AG09319 (cell line): ENCODE data around the gene EPHA8.
A peak's percentile ranks its signal among the peaks of the same experiment; 100 is the strongest.

Source experiments
- DNase-seq: peaks from one replicate; pipeline ENCODE4 v3.0.0-alpha.2; 2010; ENCODE audit warnings: low read depth; ENCODE audit errors: extremely low read depth
- TF ChIP-seq, protein P1 (sequence below): IDR thresholded peaks from 2 replicates; pipeline ENCODE4 v1.5.1; 2011; ENCODE audit warnings: low read depth, mild to moderate bottlenecking, inconsistent platforms, low read length, moderate library complexity

Gene EPHA8

DNA sequence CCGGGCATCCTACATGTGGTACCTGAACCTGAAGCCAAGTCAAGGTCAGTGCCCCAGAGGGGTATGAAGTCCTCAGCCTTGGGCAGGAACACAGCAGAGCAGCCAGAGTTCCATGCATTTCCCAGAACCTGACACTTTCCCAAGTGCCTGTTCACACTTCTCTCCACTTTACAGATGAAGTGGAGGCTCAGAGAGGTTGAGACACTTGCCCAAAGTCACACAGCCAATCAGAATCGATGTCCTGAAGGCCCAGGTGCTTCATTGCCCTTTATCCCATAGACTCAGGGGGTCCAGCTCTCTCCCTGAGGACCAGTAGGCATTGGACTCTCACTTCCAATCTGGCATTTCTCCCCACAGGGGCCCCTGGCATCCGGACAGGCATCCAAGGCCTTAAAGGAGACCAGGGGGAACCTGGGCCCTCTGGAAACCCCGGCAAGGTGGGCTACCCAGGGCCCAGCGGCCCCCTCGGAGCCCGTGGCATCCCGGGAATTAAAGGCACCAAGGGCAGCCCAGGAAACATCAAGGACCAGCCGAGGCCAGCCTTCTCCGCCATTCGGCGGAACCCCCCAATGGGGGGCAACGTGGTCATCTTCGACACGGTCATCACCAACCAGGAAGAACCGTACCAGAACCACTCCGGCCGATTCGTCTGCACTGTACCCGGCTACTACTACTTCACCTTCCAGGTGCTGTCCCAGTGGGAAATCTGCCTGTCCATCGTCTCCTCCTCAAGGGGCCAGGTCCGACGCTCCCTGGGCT lies 75.4 kb downstream of the EPHA8 start:
- TF ChIP-seq, protein P1, sequence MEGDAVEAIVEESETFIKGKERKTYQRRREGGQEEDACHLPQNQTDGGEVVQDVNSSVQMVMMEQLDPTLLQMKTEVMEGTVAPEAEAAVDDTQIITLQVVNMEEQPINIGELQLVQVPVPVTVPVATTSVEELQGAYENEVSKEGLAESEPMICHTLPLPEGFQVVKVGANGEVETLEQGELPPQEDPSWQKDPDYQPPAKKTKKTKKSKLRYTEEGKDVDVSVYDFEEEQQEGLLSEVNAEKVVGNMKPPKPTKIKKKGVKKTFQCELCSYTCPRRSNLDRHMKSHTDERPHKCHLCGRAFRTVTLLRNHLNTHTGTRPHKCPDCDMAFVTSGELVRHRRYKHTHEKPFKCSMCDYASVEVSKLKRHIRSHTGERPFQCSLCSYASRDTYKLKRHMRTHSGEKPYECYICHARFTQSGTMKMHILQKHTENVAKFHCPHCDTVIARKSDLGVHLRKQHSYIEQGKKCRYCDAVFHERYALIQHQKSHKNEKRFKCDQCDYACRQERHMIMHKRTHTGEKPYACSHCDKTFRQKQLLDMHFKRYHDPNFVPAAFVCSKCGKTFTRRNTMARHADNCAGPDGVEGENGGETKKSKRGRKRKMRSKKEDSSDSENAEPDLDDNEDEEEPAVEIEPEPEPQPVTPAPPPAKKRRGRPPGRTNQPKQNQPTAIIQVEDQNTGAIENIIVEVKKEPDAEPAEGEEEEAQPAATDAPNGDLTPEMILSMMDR = no peak
- no peak for DNase-seq

DNA sequence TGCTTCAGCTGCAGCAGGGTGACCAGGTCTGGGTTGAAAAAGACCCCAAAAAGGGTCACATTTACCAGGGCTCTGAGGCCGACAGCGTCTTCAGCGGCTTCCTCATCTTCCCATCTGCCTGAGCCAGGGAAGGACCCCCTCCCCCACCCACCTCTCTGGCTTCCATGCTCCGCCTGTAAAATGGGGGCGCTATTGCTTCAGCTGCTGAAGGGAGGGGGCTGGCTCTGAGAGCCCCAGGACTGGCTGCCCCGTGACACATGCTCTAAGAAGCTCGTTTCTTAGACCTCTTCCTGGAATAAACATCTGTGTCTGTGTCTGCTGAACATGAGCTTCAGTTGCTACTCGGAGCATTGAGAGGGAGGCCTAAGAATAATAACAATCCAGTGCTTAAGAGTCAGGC lies 76.0 kb downstream of the EPHA8 start:
- TF ChIP-seq, protein P1 = no peak; the same call in 1 of the 2 replicates
- DNase-seq = no peak

DNA sequence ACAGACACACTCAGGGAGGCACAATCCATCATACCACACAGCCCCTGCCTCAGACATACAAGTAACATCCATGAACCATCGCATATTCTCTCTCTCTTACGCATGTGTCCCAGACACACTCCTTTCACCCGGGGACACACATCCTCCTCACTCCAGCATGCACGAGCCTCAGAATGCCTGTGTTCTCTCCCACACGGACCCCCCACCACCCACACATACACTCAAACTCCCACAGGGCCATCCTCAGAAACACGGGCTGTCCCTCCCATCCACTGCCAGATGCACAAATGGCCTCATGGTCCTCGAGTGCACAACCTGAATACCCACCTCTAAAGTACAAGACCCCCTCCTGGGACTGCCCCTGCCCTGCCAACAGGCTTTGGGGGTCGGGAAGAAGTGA lies 78.0 kb downstream of the EPHA8 start:
- DNase-seq = no peak
- TF ChIP-seq, protein P1 = no peak

DNA sequence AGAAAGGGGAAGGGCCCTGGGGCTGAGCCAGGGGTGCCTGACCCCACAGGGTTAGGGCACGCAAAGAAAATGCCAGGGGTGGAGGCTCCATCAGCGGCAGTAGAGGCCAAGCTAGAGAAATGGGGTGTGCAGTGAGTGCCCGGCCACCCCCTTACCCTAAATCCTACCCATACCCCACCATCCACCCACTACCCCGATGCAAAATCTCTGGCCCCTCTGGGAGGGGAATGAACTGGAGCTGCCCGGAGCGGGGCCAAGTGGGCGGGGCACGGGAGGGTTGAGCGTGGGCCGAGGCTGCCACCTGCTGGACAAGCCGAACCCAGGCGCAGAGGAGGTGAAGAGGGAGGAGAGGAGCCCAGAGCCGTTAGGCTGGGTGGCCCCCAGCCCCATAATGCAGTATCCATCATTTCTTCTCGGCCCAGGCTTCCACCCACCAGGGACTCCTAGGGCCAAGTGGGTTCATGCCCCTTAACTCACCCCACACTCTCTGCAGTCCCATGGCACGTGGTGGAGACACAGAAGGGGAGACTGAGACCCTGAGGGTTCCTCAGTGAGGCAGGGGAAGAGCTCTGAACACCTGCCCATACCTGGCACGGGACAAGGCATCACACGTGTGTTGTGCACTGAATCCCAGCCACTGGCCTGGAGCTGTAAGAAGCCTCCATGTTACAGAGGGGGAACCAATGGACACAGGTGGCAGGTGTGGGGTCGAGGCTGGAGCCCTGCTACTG lies 78.8 kb downstream of the EPHA8 start:
- no peak for DNase-seq
- TF ChIP-seq, protein P1 = peak; percentile 91

DNA sequence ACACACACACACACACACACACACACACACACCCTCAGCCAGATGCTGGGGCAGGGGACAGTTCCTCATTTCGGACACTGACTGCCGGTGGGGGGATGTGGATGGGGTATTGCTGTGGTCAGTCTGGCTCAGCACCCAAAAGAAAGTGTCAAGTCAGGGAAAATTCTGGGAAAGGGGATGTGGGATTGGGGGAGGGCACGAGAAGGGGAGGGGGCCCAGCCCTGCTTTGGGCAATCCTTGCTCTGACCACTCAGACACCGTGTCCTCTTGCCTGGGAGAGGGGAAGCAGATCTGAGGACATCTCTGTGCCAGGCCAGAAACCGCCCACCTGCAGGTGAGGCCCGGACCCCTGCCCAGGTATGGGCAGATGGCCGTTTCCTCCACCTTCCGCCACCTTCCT lies 80.1 kb downstream of the EPHA8 start, which contains the start of gene C1QC:
C1QC (plus strand) TSS at position 253 of the 400 bp plus-strand sequence. CDS start 391 bp downstream, outside the sequence.
- no peak for DNase-seq
- TF ChIP-seq, protein P1 = no peak

DNA sequence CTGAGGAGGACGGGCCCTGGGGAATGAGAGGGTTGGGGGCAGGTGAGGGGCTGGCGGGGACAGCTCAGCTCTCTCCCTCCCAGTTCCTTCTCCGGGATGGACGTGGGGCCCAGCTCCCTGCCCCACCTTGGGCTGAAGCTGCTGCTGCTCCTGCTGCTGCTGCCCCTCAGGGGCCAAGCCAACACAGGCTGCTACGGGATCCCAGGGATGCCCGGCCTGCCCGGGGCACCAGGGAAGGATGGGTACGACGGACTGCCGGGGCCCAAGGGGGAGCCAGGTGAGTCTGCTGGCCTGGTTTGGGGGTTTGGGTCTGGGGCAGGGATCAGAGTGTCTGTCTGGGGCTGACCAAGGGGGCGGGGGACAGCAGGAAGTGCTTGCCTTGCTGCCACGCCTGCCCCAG lies 80.6 kb downstream of the EPHA8 start:
- TF ChIP-seq, protein P1 = no peak
- DNase-seq = no peak

DNA sequence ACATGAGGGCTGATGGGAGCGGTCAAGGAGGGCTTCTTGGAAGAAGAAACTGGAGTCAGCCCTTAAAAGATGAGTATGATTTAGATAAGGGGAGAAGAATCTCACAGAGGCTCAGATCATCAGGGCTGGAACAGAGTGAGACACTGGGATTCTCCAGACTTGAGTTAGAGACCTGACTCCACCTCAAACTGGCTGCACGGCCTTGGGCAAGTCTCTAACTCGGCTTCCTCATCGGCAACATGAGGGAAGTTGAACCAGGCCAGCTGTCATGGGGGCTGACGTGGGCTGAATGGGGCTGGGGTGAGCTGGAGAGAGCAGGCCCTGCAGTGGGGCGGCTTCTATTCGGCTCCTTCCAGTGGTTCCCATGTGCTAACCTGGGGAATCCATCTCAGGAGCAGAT lies 82.6 kb downstream of the EPHA8 start:
- TF ChIP-seq, protein P1 = no peak
- DNase-seq = no peak
